Thyroid gland (tissue), 4 donors: Measurements from ENCODE around the gene C1GALT1C1. TPM values are rescaled to one million over a fixed set of nuclear protein-coding genes. Genes with fewer than 3 reads are reported as not detected.
"Not testable (repeated sequence)": the region's sequence is repeated elsewhere in the genome, so short reads cannot be mapped to it uniquely, and the experiment has no call there.

ENCODE experiments used
- DNase-seq, 2 donors: peaks; one replicate each; pipeline ENCODE4 v3.0.0-alpha.2; 2019
- H3K27ac ChIP-seq, 3 donors: fragments of 200-600 bp; sonication (generic); 1 replicate in 2 of 3; 2 replicates in 1 of 3; pipeline ENCODE4 v1.5.1; 2016 to 2019; ENCODE audit warnings: mild to moderate bottlenecking in 1 of 3, moderate library complexity in 1 of 3
- H3K27me3 ChIP-seq: fragments of 200-600 bp; sonication (generic); one replicate; pipeline ENCODE4 v1.5.1; 2019
- H3K36me3 ChIP-seq, 2 donors: fragments of 200-600 bp; sonication (generic); one replicate each; pipeline ENCODE4 v1.5.1; 2016 to 2019
- H3K4me1 ChIP-seq, 2 donors: fragments of 200-600 bp; sonication (generic); one replicate each; pipeline ENCODE4 v1.5.1; 2017 to 2019
- H3K4me3 ChIP-seq, 3 donors: fragments of 200-600 bp; sonication (generic); replicated peaks in 1 of 3; 1 replicate in 2 of 3; 2 replicates in 1 of 3; pipeline ENCODE4 v1.5.1; 2016; ENCODE audit warnings: mild to moderate bottlenecking in 1 of 3
- H3K9me3 ChIP-seq: fragments of 200-600 bp; sonication (generic); one replicate; pipeline ENCODE4 v1.5.1; 2017
- POLR2A ChIP-seq, 2 donors: fragments of 450-650 bp; IDR thresholded peaks; one replicate each; pipeline ENCODE4 v1.6.1; 2017; ENCODE audit warnings: antibody characterized with exemption in 2 of 2, mild to moderate bottlenecking in 2 of 2, moderate library complexity in 1 of 2
- WGBS, 2 donors: methylation state at CpG; one replicate each; pipeline ENCODE4 v1.1.5; 2017; 5-methylcytosine and 5-hydroxymethylcytosine counted together
- intact Hi-C: fragments of 100-400 bp; cut with DNase I; formaldehyde crosslinking; loops from one replicate; pipeline ENCODE4 v1.15.1; 2023
- total RNA-seq, 4 donors: library from RNA; depleted of rRNA; stranded (reverse); fragments of >200 nt; gene quantifications; one replicate each; pipeline ENCODE4 v1.2.3, GENCODE V29; 2016
- TF ChIP-seq, protein P1 (sequence below), 6 experiments: fragments of 200-600 bp in 3 of 6; fragments of 450-650 bp in 3 of 6; sonication (generic) in 3 of 6; IDR thresholded peaks; one replicate each; pipeline ENCODE4 v1.5.1; 2016 to 2019; ENCODE audit warnings: antibody characterized with exemption in 6 of 6, mild to moderate bottlenecking in 2 of 6, inconsistent platforms in 1 of 6, moderate library complexity in 1 of 6

The C1GALT1C1 gene
- total RNA-seq, 4 donors from 2014 or later, result 29.3 to 36.3 (median 33.2) TPM

DNA sequence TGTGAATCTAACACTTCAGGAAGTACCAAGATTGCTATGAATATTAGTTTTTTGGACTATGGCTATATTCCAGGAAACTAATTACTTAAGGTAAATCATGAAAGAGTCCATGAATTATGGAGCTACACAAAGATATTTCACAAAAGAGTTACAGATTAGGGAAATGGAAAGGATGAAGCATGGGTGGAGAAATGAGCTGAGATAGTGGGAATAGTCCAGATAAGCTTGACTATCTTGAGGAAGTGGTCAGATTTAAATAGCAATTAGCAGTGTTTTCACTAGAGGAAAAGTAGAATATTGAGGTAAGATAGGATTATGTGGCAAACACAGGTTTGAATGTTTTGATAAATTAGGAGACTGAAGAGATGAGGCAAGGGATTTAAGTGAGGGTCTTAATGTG lies 42.1 kb upstream of the C1GALT1C1 start:
- no peak for DNase-seq
- H3K9me3 ChIP-seq, result no peaks in the 10 kb centered on the region
- TF ChIP-seq, protein P1, sequence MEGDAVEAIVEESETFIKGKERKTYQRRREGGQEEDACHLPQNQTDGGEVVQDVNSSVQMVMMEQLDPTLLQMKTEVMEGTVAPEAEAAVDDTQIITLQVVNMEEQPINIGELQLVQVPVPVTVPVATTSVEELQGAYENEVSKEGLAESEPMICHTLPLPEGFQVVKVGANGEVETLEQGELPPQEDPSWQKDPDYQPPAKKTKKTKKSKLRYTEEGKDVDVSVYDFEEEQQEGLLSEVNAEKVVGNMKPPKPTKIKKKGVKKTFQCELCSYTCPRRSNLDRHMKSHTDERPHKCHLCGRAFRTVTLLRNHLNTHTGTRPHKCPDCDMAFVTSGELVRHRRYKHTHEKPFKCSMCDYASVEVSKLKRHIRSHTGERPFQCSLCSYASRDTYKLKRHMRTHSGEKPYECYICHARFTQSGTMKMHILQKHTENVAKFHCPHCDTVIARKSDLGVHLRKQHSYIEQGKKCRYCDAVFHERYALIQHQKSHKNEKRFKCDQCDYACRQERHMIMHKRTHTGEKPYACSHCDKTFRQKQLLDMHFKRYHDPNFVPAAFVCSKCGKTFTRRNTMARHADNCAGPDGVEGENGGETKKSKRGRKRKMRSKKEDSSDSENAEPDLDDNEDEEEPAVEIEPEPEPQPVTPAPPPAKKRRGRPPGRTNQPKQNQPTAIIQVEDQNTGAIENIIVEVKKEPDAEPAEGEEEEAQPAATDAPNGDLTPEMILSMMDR (IDR thresholded peaks at IDR 0.05), result no peak
- TF ChIP-seq POLR2A (IDR thresholded peaks at IDR 0.05), result no peak
- intact Hi-C loops, result no loop called here
- no peak overlapping the region for H3K4me3 ChIP-seq
- H3K36me3 ChIP-seq, result no peaks in the 10 kb centered on the region
- H3K27ac ChIP-seq, result peak overlapping the region; percentile 5 to 68 (median 49)
- H3K27me3 ChIP-seq, result no peaks in the 10 kb centered on the region
- peaks cover 0 to 18% of the 10 kb centered on the region in 2 donors for H3K4me1 ChIP-seq

GRCh38 chrX:120668357-120668756 lies 38.5 kb upstream of the C1GALT1C1 start:
- intact Hi-C loops, result no loop called here
- H3K4me3 ChIP-seq, result no peak overlapping the region
- no peak overlapping the region for H3K27ac ChIP-seq
- H3K27me3 ChIP-seq, result no peaks in the 10 kb centered on the region
- no peak for DNase-seq
- TF ChIP-seq, protein P1 (IDR thresholded peaks at IDR 0.05), result no peak
- no peak for TF ChIP-seq POLR2A (IDR thresholded peaks at IDR 0.05)
- H3K4me1 ChIP-seq, result peaks cover 0 to 15% of the 10 kb centered on the region in 2 donors
- no peaks in the 10 kb centered on the region for H3K9me3 ChIP-seq
- no peaks in the 10 kb centered on the region for H3K36me3 ChIP-seq

- DNase-seq, H3K27me3 ChIP-seq, intact Hi-C loops, H3K9me3 ChIP-seq, H3K4me3 ChIP-seq, H3K27ac ChIP-seq, H3K4me1 ChIP-seq, H3K36me3 ChIP-seq: not testable (repeated sequence)
- WGBS, 2 donors, result 96 to 99% methylated on average over 4 of the region's 4 CpGs
Measured at GRCh38 chrX:120664535-120664934, 34.7 kb upstream of the C1GALT1C1 start.

GRCh38 chrX:120664081-120664480 lies 34.2 kb upstream of the C1GALT1C1 start:
- DNase-seq, result no peak
- no peak overlapping the region for H3K27ac ChIP-seq
- intact Hi-C loops, result no loop called here
- TF ChIP-seq, protein P1 (IDR thresholded peaks at IDR 0.05), result peak in 2 of 6 experiments; percentile 18 to 23
- no peak for TF ChIP-seq POLR2A (IDR thresholded peaks at IDR 0.05)
- no peak overlapping the region for H3K4me3 ChIP-seq
- H3K36me3 ChIP-seq, result no peaks in the 10 kb centered on the region
- 58 to 68% methylated on average over 1 of the region's 1 CpG for WGBS, 2 donors
- no peaks in the 10 kb centered on the region for H3K4me1 ChIP-seq
- H3K9me3 ChIP-seq, result no peaks in the 10 kb centered on the region
- no peaks in the 10 kb centered on the region for H3K27me3 ChIP-seq

GRCh38 chrX:120662662-120663061 lies 32.8 kb upstream of the C1GALT1C1 start:
- no peak for TF ChIP-seq POLR2A (IDR thresholded peaks at IDR 0.05)
- TF ChIP-seq, protein P1 (IDR thresholded peaks at IDR 0.05), result no peak
- H3K4me1 ChIP-seq, result no peaks in the 10 kb centered on the region
- no peak for DNase-seq
- H3K4me3 ChIP-seq, result no peak overlapping the region
- intact Hi-C loops, result no loop called here
- H3K27me3 ChIP-seq, result no peaks in the 10 kb centered on the region
- H3K36me3 ChIP-seq, result no peaks in the 10 kb centered on the region
- H3K27ac ChIP-seq, result no peak overlapping the region
- H3K9me3 ChIP-seq, result no peaks in the 10 kb centered on the region
- 77 to 79% methylated on average over 5 of the region's 5 CpGs for WGBS, 2 donors

- TF ChIP-seq, protein P1 (IDR thresholded peaks at IDR 0.05), result no peak
- TF ChIP-seq POLR2A (IDR thresholded peaks at IDR 0.05), result no peak
- Histone ChIP-seq H3K27me3 (no peaks in the 10 kb centered on the region), H3K4me1 (no peaks in the 10 kb centered on the region), H3K9me3 (no peaks in the 10 kb centered on the region), H3K36me3 (no peaks in the 10 kb centered on the region), H3K27ac (no peak overlapping the region), H3K4me3 (no peak overlapping the region)
- WGBS, 2 donors, result 86 to 92% methylated on average over 5 to 6 of the region's 6 CpGs
- DNase-seq, result no peak
- intact Hi-C loops, result no loop called here
Measured at GRCh38 chrX:120660637-120661036, 30.8 kb upstream of the C1GALT1C1 start.
